Endothelial cell (in vitro differentiated cells): ENCODE data around the gene HSP90B1. TPM values are rescaled to one million over a fixed set of nuclear protein-coding genes. Genes with fewer than 3 reads are reported as not detected.

Experiments
- DNase-seq: peaks from one replicate; pipeline ENCODE4 v3.0.0; 2021; ENCODE audit warnings: low spot score
- H3K27ac Mint-ChIP-seq: one replicate; pipeline ENCODE4 v1.8.0; 2021; ENCODE audit warnings: mixed read lengths, inconsistent platforms; ENCODE audit not compliant: unreplicated experiment
- H3K27me3 Mint-ChIP-seq: one replicate; pipeline ENCODE4 v1.8.0; 2021; ENCODE audit warnings: mild to moderate bottlenecking, moderate library complexity, mixed read lengths, inconsistent platforms; ENCODE audit not compliant: unreplicated experiment
- H3K36me3 Mint-ChIP-seq: one replicate; pipeline ENCODE4 v1.8.0; 2021; ENCODE audit warnings: mild to moderate bottlenecking, low read depth, mixed read lengths, inconsistent platforms; ENCODE audit not compliant: unreplicated experiment
- H3K4me1 Mint-ChIP-seq: one replicate; pipeline ENCODE4 v1.8.0; 2021; ENCODE audit warnings: mild to moderate bottlenecking, mixed read lengths, inconsistent platforms; ENCODE audit not compliant: unreplicated experiment
- H3K4me3 Mint-ChIP-seq: one replicate; pipeline ENCODE4 v1.8.0; 2021; ENCODE audit warnings: mild to moderate bottlenecking, mixed read lengths, inconsistent platforms; ENCODE audit not compliant: unreplicated experiment
- H3K9me3 Mint-ChIP-seq: one replicate; pipeline ENCODE4 v1.8.0; 2021; ENCODE audit warnings: mixed read lengths, inconsistent platforms; ENCODE audit not compliant: unreplicated experiment
- CTCF ChIP-seq: fragments of 200-600 bp; sonication (generic); IDR thresholded peaks from one replicate; pipeline ENCODE4 v1.5.0; 2021; ENCODE audit warnings: antibody characterized with exemption; ENCODE audit not compliant: unreplicated experiment
- total RNA-seq: library from RNA; stranded (reverse); fragmentation: NEBNext Ultra II Directional; extraction: Animal tissue kit (Norgen Biotek cat#: 25700); gene quantifications from one replicate; pipeline ENCODE4 v1.2.1, GENCODE V29; 2021; ENCODE audit not compliant: unreplicated experiment

The HSP90B1 gene
- total RNA-seq, 1 donor from 2014 or later: 729 TPM

- Mint-ChIP-seq H3K36me3 (no peaks in the 10 kb centered on the region), H3K27ac (no peak overlapping the region)
Measured at GRCh38 chr12:103912069-103912468, 18.1 kb upstream of the HSP90B1 start.

GRCh38 chr12:103913100-103913499, 17.1 kb upstream of the HSP90B1 start:
- no peak for TF ChIP-seq CTCF
- Mint-ChIP-seq H3K4me1 (peaks cover 7% of the 10 kb centered on the region), H3K4me3 (no peak overlapping the region), H3K27ac (no peak overlapping the region), H3K9me3 (no peaks in the 10 kb centered on the region), H3K36me3 (no peaks in the 10 kb centered on the region), H3K27me3 (peaks cover 6% of the 10 kb centered on the region)
- no peak for DNase-seq

More at GRCh38 chr12:103912069-103912468, 18.1 kb upstream of the HSP90B1 start:
- H3K4me1 Mint-ChIP-seq: peaks cover 7% of the 10 kb centered on the region
- H3K4me3 Mint-ChIP-seq: no peak overlapping the region
- TF ChIP-seq CTCF: no peak
- DNase-seq: no peak
- peaks cover 6% of the 10 kb centered on the region for H3K27me3 Mint-ChIP-seq
- no peaks in the 10 kb centered on the region for H3K9me3 Mint-ChIP-seq

GRCh38 chr12:103915306-103915705, 14.9 kb upstream of the HSP90B1 start:
- H3K27ac Mint-ChIP-seq: no peak overlapping the region
- H3K9me3 Mint-ChIP-seq: no peaks in the 10 kb centered on the region
- no peak for TF ChIP-seq CTCF
- peaks cover 1% of the 10 kb centered on the region for H3K27me3 Mint-ChIP-seq
- no peaks in the 10 kb centered on the region for H3K4me1 Mint-ChIP-seq
- no peak overlapping the region for H3K4me3 Mint-ChIP-seq
- H3K36me3 Mint-ChIP-seq: no peaks in the 10 kb centered on the region
- DNase-seq: no peak

GRCh38 chr12:103917873-103918272, 12.3 kb upstream of the HSP90B1 start:
- Mint-ChIP-seq H3K4me3 (no peak overlapping the region), H3K36me3 (no peaks in the 10 kb centered on the region), H3K4me1 (no peaks in the 10 kb centered on the region), H3K27ac (no peak overlapping the region), H3K27me3 (peaks cover 1% of the 10 kb centered on the region), H3K9me3 (no peaks in the 10 kb centered on the region)
- no peak for TF ChIP-seq CTCF
- DNase-seq: no peak

GRCh38 chr12:103924761-103925641, 5.2 kb upstream of the HSP90B1 start:
- H3K4me3 Mint-ChIP-seq: no peak overlapping the region
- H3K36me3 Mint-ChIP-seq: no peaks in the 10 kb centered on the region
- no peak for DNase-seq
- H3K27ac Mint-ChIP-seq: no peak overlapping the region
- peaks cover 7% of the 10 kb centered on the region for H3K27me3 Mint-ChIP-seq
- peaks cover 15% of the 10 kb centered on the region for H3K4me1 Mint-ChIP-seq
- TF ChIP-seq CTCF: no peak
- H3K9me3 Mint-ChIP-seq: no peaks in the 10 kb centered on the region
